HG03060 (cell line): ENCODE data around the gene HLA-DOA.
A peak's percentile ranks its signal among the peaks of the same experiment; 100 is the strongest.

Source experiments
- ATAC-seq: cut with Tn5 transposase; IDR thresholded peaks from one replicate; pipeline ENCODE4 v1.9.1; 2021; ENCODE audit warnings: low read depth, moderate number of reproducible peaks; ENCODE audit not compliant: unreplicated experiment

The HLA-DOA gene

GRCh38 chr6:32968093-32968866 is 41.1 kb downstream of the HLA-DOA start, which contains the start of gene BRD2:
Gene BRD2, plus strand, starts transcription at chr6:32968594. Its CDS starts 4,305 bp downstream, at chr6:32972899.
- peak; percentile 18 for ATAC-seq

DNA sequence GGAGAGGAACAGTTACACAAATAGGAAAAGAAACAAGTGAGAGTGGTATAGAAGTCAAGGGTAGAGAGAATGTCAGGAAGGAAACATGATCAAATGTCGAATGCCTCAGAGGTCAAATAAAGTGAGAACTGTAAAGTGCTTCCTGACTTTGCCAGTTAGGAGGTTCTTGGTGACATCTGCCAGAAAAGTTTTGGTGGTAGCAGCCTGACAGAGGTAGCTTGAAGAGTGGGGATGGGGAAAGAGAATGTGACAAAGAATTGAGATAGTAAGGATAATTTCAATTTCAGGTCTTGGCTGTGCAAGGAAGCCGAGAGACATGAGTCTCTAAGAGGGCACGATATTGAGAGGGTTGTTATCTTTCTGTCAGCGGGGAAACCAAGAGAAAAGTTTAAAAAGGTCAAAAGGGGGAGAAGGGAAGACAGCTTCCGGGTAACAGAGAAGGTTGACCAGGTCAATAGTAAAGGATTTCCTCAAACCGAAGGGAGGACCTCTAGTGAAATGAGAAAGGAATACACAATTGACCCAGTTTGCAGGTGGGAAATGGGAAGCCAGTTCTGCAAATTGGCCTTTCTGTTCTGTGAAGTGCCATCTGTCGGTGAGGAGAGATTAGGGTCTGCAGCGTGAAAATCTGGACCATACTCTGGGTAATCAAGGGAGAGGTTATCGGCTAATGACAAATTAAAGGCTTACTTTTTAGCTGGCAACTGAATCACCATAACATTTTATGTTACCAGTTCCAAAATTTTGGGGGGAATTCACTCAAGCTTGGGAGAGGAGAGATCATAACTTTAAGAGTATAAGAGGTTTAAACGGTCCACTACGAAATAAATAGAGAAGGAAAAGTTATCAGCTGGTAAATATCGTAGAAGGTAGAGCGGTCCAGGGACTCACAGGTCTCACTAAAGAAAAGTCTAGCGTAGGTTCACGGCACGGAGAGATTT is 42.0 kb downstream of the HLA-DOA start:
- no peak for ATAC-seq

GRCh38 chr6:32964776-32965175 is 44.6 kb downstream of the HLA-DOA start:
- ATAC-seq: no peak

DNA sequence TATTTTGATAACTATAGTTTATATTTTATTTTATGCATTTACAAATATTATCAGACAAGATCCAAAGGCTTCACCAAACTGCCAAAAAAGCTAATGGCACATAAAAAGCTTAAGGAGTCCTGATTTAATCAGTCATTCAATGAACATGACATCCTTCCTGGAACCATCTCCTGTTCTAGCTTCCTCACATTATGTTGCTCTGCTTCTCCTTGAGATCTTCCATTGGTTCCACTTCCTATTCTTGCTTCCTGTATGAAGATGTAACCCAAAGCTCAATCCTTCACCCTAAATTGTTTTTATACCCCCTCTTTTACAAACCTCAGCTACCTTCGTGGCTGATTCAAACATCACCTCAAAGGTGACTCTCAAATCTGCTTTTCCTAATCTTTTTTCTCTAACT is 45.5 kb downstream of the HLA-DOA start:
- no peak for ATAC-seq

- ATAC-seq: no peak
These were observed 47.1 kb downstream of the HLA-DOA start for GRCh38 chr6:32962213-32962826.

GRCh38 chr6:32960563-32960962 is 48.8 kb downstream of the HLA-DOA start:
- no peak for ATAC-seq

GRCh38 chr6:32956176-32956575 is 53.2 kb downstream of the HLA-DOA start:
- no peak for ATAC-seq

DNA sequence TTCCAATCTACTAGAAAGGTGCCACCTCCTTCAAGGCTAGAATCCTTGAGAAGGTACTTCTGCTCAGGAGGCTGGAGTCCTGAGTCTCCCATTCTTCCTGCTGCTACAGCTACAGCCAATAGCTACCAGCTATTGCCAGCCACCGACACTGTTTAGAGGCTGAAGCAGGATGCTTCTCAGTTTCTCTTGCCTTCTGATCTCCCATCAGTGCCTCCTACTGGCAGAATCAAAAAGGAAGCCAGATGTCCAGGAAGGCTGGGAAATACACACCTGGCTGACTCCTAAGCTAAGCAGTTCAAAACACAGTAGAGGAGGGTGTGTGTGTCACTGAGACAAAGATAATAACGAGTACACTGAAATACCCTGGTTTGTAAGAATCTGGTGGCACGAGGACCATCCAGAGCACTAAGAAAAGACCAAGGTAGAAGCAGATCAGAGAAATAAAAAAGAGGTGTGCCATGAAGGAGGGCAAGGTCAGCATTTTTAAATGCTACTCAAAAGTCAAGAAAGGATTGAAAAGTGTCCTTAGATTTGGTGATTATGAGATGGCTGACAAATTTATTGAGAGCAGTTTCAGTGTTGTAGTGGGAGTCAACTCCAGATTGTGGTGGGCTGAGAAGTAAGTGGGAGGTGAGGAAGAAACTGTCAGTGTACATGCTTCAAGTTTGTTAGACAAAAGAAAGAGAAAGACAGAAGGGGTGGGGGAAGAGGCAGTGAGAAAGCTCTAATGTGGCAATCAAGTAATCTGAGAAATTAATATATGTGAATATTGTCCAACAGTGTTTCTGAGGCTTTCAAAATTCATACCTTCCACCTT is 54.2 kb downstream of the HLA-DOA start:
- no peak for ATAC-seq

DNA sequence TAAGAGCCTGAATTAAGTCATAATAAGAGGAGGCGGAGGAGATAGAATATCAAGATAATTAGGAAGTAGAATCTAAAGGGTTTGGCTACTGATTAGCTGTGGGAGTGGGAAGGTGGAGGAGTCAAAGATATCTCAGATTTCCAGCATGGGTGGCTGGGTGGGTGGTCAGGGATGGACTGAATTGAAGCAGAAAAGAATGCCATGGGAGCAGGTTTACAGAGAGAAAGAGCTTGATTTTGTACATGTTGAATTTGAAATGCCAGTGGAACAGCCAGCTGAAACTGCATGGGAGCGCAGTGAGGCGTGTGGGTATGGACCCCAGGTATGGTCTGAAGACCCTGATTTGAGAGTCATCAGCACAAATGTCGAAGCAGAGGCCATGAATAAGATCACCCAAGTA is 55.1 kb downstream of the HLA-DOA start:
- no peak for ATAC-seq
